GM11168 (cell line): ENCODE measurements around the gene MTHFD2.
"Not testable (repeated sequence)": the region's sequence is repeated elsewhere in the genome, so short reads cannot be mapped to it uniquely, and the experiment has no call there.

Source experiments
- in situ Hi-C: fragments of 300-500 bp; cut with MboI; formaldehyde crosslinking; loops from one replicate; pipeline ENCODE4 v1.12.0; 2022; ENCODE audit warnings: low sequenced_read_pairs; ENCODE audit not compliant: unreplicated experiment

The MTHFD2 gene

GRCh38 chr2:74226648-74227213 lies 28.3 kb downstream of the MTHFD2 start:
- in situ Hi-C loops: no loop called here

GRCh38 chr2:74227646-74228045 lies 29.2 kb downstream of the MTHFD2 start:
- in situ Hi-C loops: no loop called here

GRCh38 chr2:74228772-74229171 lies 30.4 kb downstream of the MTHFD2 start:
- in situ Hi-C loops: no loop called here

- in situ Hi-C loops: not testable (repeated sequence)
These were observed 31.4 kb downstream of the MTHFD2 start for GRCh38 chr2:74229865-74230264.

- in situ Hi-C loops: no loop called here
These were observed 34.0 kb downstream of the MTHFD2 start for GRCh38 chr2:74232426-74232825.

- in situ Hi-C loops: no loop called here
These were observed 35.2 kb downstream of the MTHFD2 start for GRCh38 chr2:74233648-74234047.

GRCh38 chr2:74235041-74235440 lies 36.6 kb downstream of the MTHFD2 start:
- in situ Hi-C loops: no loop called here

- in situ Hi-C loops: no loop called here
These were observed 40.5 kb downstream of the MTHFD2 start for GRCh38 chr2:74238879-74239278.

- in situ Hi-C loops: no loop called here
These were observed 40.9 kb downstream of the MTHFD2 start for GRCh38 chr2:74239346-74239745.

GRCh38 chr2:74242354-74243071 lies 44.1 kb downstream of the MTHFD2 start:
- in situ Hi-C loops: no loop called here

- in situ Hi-C loops: no loop called here
These were observed 45.9 kb downstream of the MTHFD2 start for GRCh38 chr2:74244286-74244685.

GRCh38 chr2:74246496-74247195 lies 48.2 kb downstream of the MTHFD2 start:
- in situ Hi-C loops: no loop called here

- in situ Hi-C loops: no loop called here
These were observed 51.1 kb downstream of the MTHFD2 start for GRCh38 chr2:74249406-74250122.

GRCh38 chr2:74250189-74250631 lies 51.8 kb downstream of the MTHFD2 start:
- in situ Hi-C loops: no loop called here

GRCh38 chr2:74252036-74252435 lies 53.6 kb downstream of the MTHFD2 start:
- in situ Hi-C loops: no loop called here

GRCh38 chr2:74252862-74253261 lies 54.4 kb downstream of the MTHFD2 start:
- in situ Hi-C loops: no loop called here

- in situ Hi-C loops: no loop called here
These were observed 55.0 kb downstream of the MTHFD2 start for GRCh38 chr2:74253306-74253970.

GRCh38 chr2:74253971-74254310 lies 55.5 kb downstream of the MTHFD2 start:
- in situ Hi-C loops: no loop called here

- in situ Hi-C loops: no loop called here
These were observed 57.3 kb downstream of the MTHFD2 start for GRCh38 chr2:74255660-74256213.

GRCh38 chr2:74259191-74259590 lies 60.8 kb downstream of the MTHFD2 start:
- in situ Hi-C loops: no loop called here
